NCI-H128 (cell line): ENCODE data around the gene PGAP3.
A peak's percentile ranks its signal among the peaks of the same experiment; 100 is the strongest.

Experiments
- DNase-seq: peaks from one replicate; lab custom pipeline; 2025; ENCODE audit not compliant: unreplicated experiment; lab: John Stamatoyannopoulos, UW

The PGAP3 gene

GRCh38 chr17:39672522-39673334 is 15.1 kb downstream of the PGAP3 start:
- DNase-seq = no peak

DNA sequence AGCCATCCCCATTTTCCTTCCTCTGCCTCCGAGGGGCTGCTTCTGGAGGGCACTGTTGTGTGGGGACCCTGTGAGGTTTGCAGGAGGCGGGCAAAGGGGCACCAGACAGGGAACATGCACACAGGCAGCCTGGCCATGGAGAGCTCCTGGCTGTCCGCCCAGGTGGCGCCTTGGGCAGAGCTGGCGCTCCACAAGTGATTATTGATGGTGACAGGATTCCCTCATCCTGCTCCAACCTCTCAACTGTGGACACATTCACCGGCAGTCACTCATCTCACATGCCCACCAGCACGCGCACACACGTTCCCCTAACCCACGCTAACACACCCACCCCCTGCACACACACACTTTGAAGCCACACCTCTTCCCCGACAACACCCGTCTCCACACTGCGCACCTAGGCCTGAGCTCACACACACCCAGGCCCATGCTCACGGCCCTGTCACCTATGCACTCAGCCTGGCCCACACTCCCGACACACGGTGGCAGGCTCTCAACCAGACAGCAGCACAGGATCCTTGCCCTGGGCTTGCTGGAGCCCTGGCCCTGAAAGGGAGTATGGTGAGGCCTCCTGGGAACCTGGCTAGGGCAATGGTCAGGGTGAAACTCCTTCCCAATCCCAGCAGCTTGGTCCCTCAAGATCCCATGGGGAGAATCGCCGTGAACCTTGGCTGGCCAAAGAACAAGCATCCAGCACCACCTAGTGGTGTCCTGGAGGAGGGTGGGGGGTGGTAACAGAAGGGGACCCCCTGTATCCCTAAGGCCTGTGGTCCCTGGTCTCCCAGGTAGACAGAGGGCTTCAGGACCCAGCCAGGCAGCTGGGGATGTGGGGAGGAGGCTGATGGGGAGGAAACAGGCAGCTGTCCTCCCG is 16.0 kb downstream of the PGAP3 start:
- no peak for DNase-seq

GRCh38 chr17:39670746-39671145 is 17.1 kb downstream of the PGAP3 start:
- no peak for DNase-seq

GRCh38 chr17:39669897-39670735 is 17.7 kb downstream of the PGAP3 start:
- no peak for DNase-seq

GRCh38 chr17:39667945-39668924 is 19.6 kb downstream of the PGAP3 start, which contains the start of gene PNMT:
PNMT (plus strand) TSS chr17:39668453; CDS start chr17:39668476, 23 bp downstream.
- peak; percentile 22 for DNase-seq

DNA sequence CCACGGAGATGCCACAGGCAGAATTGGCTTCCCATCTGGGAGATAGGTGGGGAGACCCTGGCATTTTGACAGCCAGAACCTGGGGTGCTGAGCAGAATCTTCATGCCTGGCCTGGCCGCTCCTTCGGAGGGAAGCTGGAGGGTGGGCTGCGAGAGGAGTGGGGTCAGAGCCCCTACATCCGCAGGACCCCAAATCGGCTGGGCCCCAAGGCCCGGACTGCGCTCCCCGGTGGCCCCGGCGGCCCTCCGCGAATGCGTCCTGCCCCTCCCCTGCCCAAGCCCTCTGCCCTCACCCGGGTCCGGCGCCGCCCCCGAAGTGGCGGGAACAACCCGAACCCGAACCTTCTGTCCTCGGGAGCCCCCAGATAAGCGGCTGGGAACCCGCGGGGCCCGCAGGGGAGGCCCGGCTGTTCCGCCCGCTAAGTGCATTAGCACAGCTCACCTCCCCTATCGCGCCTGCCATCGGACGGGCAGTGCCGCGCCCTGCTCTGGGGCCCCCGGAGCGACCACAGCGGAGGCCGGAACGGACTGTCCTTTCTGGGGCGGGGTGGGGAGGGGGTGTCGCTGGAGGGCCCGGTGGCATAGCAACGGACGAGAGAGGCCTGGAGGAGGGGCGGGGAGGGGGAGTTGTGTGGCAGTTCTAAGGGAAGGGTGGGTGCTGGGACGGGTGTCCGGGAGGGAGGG is 20.5 kb downstream of the PGAP3 start:
- DNase-seq = no peak

DNA sequence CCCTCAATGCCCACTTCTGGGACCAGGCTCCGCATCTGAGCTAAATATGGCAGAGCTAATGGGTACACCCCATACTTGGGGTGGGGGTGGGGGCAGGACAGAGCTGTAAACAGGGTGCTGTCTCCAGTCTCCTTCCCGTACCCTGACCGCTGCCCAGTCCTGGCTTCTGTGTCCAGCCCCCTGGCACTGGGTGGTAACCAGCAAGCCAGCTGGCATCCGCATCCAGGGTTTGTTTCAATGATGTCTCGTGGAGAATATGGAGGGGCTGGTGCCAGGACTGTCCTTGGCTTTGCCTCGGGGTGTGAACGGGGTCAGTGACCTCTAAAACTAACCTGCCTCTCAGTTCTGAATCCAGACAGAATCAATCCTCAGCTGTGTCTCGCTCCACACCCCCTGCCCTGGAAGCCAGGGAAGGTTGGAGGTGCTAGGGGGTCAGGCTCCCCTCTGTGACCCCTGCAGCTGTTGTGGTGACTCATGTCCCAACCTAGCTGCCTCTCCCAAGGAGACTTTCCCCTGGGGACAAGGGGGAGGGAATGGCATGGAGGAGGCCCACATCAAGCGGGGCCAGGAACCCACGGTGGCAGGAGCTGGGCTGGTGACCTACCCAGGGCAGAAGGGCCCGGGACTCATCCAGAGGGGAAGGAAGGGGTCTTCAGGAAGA is 21.1 kb downstream of the PGAP3 start:
- no peak for DNase-seq

DNA sequence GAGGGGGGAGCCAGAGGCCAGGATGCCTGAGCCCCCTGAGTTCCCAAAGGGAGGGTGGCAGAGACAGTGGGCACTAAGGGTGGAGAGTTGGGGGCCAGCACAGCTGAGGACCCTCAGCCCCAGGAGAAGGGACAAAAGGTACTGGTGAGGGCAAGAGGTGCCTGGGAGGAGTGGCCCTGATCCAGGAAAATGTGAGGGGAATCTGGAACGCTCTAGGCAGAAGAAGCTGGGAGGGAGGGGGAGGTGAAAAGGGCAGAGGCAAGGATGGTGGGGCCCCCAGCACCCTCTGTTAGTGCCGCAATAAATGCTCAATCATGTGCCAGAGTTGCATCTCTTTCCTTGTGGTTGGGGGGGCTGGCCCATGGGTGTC is 21.6 kb downstream of the PGAP3 start:
- no peak for DNase-seq

DNA sequence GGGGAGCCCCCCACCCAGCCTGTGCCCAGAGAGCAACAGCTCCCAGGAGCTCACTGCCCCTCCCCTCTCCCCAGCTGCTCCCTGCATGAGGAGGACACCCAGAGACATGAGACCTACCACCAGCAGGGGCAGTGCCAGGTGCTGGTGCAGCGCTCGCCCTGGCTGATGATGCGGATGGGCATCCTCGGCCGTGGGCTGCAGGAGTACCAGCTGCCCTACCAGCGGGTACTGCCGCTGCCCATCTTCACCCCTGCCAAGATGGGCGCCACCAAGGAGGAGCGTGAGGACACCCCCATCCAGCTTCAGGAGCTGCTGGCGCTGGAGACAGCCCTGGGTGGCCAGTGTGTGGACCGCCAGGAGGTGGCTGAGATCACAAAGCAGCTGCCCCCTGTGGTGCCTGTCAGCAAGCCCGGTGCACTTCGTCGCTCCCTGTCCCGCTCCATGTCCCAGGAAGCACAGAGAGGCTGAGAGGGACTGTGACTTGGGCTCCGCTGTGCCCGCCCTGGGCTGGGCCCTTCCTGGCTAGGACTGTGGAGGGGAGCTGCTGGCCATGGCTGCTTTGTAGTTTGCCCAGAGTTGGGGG is 22.1 kb downstream of the PGAP3 start:
- DNase-seq = no peak

DNA sequence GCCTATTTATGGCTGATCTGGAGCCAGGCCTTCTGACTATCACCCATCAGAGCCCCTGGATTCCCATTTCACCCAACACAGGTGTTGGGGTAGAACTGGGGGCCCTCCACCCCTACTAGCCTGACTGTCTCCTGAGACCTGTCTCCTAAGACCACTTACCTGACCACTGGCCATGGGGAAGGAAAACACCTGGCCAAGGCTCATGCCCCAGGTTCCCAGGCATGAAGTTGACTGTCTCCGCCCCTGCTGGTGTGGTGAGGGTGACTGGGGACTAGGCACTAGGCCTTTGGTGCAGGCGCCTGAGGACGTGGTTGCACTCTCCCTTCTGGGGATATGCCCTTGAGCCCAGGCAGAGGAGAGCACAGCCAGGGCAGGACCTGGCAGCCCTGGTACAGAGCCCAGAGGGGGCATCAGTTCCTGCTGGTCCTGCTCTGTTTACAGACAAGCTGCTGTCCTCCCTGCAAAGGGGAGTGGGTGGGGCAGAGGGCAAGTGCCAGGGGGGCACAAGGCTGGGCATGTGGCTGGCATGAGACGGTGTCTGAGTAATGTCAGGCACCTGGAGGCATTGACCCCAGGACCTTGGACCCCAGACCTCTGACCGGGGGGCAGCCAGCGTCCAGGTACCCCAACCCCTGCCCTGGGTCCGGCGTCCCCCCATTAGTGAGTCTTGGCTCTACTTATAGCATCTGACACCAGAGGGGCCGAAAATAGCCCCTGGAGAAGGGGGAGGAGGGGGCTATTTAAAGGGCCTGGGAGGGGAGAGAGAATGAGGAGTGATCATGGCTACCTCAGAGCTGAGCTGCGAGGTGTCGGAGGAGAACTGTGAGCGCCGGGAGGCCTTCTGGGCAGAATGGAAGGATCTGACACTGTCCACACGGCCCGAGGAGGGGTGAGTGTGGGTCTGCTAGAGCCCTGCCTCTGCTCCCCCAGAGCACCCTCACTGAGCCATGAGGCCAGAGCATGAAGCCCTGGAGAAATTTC is 23.0 kb downstream of the PGAP3 start, which contains the start of gene TCAP:
TSS of gene TCAP (plus strand) at position 769 of the 981 bp plus-strand sequence. CDS start at position 780, 11 bp downstream.
- DNase-seq = no peak

GRCh38 chr17:39663688-39664580 is 23.9 kb downstream of the PGAP3 start:
- no peak for DNase-seq

DNA sequence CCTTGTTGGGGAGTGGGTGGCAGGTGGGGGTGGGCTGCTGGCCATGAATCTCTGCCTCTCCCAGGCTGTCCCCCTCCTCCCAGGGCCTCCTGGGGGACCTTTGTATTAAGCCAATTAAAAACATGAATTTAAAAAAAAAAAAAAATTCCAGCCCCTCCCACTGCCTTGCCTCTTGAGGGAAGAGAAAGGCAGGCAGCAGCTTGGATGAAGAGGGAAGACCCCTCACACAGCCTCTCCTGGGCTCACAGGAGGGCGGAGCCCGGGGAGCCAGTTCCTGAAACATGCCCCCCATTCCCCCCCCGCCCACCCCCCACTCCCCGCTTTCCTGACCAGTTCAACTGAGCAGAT is 24.5 kb downstream of the PGAP3 start:
- DNase-seq = no peak

- no peak for DNase-seq
Measured at GRCh38 chr17:39662551-39663339, 25.1 kb downstream of the PGAP3 start.

DNA sequence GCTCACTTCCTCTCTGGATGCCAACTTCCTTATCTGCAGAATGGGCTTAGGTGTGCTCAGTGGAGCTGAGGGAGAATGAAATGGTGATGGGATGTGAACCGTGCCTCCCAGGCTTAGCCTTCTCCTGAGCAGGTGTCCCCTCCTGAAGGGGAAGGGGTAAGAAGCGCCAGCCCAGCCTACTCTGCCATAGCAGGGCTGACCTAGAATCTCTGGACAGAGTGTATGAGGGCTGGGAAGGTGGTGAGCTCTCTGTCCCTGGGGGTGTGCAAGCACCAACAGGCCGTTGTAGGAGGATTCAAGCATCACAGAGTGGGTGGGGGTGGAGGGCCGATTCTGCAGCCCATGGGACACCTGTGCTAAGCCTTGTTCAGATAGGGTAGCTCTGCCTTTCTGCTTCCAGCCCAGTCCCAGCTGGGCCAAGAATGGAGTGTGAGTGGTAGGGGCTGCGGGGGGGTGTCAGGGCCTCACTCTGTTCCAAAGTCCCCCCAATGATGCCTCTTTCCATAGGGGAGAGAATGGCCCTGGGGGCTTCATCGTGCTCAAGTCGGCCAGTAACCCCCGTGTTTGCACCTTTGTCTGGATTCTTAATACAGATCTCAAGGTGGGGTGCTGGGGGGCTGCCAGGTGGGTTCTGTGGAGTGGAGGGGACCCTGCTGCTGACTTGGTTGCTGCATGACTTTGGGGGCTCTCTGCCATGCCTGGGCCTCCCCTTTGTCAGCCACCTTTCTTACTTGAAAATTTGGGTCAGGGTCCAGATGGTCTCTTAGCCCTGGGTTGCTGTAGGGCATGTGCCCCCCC is 25.9 kb downstream of the PGAP3 start:
- no peak for DNase-seq
